GM10847 (cell line): ENCODE results near the gene MEX3D.

Experiments
- POLR2A ChIP-seq: IDR thresholded peaks from 2 replicates; pipeline ENCODE4 v1.6.1; 2011; ENCODE audit not compliant: insufficient read length; ENCODE audit errors: extremely low read depth

The MEX3D gene

DNA sequence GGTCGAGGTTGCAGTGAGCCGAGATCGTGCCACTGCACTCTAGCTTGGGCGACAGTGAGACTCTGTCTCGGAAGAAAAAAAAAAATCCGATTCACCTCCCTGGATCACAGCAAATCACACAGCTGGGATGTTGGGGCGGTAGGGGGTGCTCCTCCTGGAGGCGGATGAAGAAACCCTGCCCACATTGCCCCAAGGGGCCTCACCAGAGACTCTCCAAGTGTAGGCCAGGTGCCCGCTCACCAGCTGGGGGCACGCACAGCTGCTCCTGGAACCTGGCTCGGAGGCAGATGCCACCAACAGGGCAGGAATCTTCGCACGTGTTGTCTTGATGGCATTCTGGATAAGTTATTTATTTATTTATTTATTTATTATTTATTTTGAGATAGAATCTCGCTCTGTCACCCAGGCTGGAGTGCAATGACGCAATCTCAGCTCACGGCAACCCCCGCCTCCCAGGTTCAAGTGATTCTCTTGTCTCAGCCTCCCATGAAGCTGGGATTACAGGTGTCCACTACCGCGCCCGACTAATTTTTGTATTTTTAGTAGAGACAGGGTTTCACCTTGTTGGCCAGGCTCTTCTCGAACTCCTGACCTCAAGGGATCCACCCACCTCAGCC is 34.1 kb upstream of the MEX3D start:
- TF ChIP-seq POLR2A, result no peak

DNA sequence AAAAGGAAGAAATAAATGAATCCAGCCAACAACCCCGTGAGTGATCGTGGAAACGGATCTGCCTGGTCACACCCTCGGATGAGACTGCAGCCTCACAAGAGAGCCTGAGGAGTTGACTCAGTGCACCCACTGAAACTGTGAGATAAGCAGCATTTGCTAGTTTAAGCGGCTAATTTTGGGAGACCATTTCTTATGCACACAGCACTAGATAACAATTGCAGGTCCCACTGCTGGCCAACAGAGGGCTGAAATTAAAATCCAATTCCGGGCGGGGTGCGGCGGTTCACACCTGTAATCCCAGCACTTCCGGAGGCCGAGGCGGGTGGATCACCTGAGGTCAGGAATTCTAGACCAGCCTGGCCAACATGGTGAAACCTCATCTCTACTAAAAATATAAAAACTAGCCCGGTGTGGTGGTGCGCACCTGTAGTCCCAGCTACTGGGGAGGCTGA is 33.5 kb upstream of the MEX3D start:
- no peak for TF ChIP-seq POLR2A

DNA sequence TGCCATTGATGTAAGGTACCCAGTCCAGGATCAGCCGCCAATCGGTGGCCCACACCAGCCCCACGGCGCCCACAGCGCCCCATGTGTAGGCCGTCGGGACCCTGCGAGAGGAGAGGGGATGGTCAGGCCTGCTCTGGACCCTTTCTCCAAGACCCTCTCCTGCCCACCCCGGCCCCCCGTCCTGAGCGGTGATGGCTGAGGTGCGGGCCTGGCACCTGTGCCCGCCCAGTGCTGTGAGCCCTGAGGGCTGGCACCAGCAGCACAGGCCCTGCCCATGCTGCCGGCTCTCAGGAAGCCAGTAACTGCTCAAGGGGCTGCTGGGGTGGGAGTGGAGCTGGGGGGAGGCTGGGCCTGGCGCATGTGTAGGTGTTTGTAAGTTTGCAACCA is 31.3 kb upstream of the MEX3D start:
- TF ChIP-seq POLR2A, result no peak

DNA sequence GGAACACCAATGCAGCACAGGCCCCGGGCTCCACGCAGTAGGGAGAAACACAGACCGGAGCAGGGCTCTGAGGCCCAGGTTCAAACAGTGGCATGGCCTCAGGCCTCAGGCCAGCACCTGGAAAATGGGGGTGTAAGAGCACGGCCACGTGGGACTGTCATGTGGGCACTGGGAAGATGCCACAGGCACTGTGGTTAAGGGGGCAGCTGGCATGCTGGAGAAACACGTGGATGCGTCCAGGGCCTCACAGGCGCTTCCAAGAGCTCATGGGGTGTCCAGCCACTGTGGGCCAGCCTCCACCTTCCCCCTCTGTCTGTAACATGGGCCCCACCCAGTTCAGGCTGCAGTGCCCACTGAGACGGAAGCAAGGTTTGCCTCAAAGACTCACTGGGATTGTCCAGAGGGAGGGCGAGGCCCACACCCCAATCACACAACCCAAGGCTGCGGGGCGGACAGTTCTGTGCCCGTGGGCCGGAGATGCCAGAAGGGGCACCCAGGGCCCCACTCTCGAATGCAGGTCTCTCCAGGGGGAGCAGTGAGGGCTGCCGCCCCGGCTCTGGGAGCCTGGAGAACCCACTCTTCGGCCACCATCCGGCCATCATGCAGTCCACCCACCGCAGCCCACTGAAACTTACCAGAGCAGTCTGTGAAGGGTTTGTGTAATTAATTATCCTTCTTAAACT is 30.8 kb upstream of the MEX3D start:
- TF ChIP-seq POLR2A, result no peak

DNA sequence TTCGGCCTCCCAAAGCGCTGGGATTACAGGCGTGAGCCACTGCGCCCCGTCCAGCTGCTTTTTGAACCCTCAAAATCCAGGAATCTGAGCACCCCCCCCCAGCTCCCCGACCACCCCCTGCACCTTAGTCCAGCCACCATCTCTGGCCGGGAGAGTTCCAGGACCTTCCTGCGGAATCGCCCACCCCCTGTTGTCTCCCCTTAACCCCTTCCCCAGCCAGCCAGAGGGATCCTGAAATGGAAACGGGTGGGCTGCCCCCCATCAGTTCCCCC is 25.3 kb upstream of the MEX3D start:
- TF ChIP-seq POLR2A, result no peak

GRCh38 chr19:1592755-1593500 is 24.8 kb upstream of the MEX3D start, which contains the start of gene MBD3:
MBD3 (minus strand) TSS chr19:1592865; CDS start chr19:1592631, 234 bp downstream.
- peak; percentile 84 for TF ChIP-seq POLR2A

GRCh38 chr19:1592024-1592754 is 24.1 kb upstream of the MEX3D start:
- TF ChIP-seq POLR2A, result peak; percentile 95

DNA sequence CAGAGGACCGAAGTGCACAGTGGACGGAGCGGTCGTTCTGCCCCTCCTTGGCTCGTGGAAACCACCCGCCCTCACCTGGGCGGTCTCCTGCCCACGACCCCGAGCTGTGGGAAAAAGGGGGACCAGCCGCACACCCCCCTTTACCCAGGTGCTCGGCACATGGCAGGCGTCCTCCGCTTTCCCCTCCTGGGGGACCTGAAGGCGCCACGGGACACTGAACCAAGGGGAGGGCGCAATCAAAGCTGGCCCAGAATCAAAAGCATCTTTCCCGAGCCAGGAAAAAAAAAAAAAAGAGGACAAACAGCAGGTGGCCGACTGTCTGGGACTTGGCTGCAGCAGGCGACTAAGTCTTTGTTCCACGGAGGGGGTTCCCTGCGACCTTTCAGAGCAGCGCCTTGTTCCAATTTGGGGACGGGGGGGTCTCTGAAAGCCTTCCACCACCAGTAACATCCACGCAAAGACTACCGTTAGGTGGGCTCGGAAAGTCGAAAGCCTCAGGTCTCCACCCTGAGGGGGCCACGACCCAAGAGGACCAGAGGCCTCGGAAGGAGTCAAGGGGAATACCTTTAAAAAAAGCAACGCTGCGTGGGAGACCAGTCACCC is 23.4 kb upstream of the MEX3D start:
- no peak for TF ChIP-seq POLR2A

- TF ChIP-seq POLR2A, result peak; percentile 12
These were observed 22.7 kb upstream of the MEX3D start for GRCh38 chr19:1590641-1591397.

DNA sequence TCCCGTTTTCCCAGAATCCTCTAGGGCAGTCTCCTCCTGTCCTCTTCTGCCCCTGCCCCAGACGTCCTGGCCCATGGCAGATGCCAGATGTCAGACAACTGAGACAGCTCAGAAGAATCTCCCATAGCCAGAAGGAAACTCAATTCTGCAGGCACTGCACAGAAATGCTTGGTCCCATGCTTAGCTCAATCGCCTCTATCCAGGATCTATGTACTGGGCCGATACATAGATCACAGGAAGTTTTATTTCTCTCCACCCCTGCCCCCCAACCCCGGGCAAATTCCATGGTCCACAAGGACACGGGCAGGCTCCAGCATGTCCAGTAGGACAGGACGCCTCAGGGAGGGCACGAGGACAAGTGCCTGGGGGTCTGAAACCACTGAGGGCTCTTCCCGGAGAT is 19.7 kb upstream of the MEX3D start:
- no peak for TF ChIP-seq POLR2A

DNA sequence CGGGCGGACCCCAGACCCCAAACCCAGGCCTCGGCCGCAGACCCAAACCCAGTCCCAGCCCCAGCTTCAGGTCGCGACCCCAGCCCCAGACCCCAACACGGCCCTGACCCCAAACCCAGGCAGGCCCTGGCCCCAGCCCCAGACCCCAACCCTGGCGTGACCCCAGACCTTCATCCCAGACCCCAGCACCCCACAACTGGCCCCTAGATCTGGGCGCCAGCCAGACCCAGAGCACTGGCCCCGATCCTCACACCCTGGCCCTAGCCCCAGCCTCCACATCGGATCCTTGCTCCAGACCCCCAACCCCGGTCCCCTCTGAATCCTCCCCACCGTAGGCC is 17.1 kb upstream of the MEX3D start:
- TF ChIP-seq POLR2A, result no peak

- no peak for TF ChIP-seq POLR2A
These were observed 16.5 kb upstream of the MEX3D start for GRCh38 chr19:1584500-1585242.

- no peak for TF ChIP-seq POLR2A
These were observed 14.1 kb upstream of the MEX3D start for GRCh38 chr19:1582201-1582600.

DNA sequence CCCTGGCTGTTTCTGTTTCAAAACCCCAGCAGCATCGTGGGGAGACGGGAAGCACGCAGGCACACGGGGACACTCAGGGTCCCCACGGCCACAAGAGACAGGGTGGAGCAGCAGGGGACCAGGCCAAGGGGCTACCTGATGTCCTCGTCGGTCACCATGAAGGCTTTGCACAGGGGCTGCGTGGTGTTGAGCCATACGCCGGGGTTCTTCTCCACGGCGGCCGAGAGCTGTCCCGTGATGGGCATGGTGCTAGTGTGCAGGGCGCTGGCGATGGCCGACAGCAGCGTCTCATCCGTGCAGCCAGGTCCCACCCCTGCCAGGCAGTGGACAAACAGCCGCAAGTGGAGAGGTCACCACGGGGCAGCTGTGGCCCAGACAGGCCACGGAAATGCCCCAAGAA is 12.8 kb upstream of the MEX3D start:
- no peak for TF ChIP-seq POLR2A
